Fibroblast of skin of left biceps (primary cell): Measurements from ENCODE around the gene CREB3L2.
"Not testable (repeated sequence)": the region's sequence is repeated elsewhere in the genome, so short reads cannot be mapped to it uniquely, and the experiment has no call there.

Experiments
- DNase-seq, 2 experiments: peaks; one replicate each; pipeline ENCODE4 v3.0.0-alpha.2; 2013; ENCODE audit warnings: low read depth in 2 of 2

CREB3L2 gene

DNA sequence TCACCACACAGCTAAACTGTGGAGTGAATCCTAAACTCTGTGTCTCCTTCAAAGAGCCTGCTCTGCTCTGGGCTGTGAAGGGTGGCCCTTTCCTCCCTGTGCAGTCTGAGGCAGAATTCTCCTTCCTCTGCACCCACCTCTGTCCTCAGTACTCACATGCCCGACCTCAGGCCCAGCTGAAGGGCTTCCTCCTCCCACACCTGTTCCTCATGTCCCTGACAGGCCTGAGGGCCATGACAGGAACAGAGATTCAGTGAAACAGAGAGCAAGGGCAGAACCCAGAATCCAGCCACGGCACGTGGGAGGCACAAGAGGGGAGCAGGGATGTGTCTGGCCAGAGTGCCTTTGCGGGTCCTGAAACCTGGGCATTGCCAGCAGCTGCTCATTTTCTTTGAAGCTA is 13.9 kb downstream of the CREB3L2 start:
- no peak for DNase-seq

DNA sequence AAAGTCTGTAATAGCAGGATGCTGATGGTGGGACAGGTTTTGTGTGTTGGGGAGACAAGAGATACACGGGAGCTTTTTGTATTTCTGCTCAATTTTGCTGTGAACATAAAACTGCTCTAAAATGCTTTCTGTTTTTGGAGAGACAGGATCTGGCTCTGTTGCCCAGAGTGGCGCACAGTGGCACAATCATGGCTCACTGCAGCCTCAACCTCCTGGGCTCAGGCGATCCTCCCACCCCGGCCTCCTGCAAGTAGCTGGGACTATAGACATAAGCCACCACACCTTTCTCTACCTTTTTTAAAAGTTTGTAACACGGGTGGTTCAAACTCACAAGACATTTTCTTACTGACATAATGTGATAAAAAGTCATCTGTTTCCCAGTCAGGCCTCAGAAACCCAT is 14.3 kb downstream of the CREB3L2 start:
- no peak for DNase-seq

DNA sequence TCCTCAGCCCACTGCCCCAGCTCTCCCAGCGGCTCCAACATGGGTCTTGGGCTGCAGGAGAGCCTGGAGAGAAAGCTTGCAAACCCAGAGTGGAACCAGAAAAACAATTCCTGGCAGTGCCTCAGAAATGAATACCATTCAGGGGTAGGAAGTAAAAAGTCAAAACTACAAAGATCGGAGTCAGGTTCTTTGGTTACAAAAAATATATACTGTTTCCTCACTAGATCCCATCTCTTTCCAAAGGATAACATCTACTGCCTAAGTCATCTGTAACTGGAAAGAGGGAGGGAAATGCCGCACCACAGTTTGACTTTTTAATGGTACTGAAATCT is 14.9 kb downstream of the CREB3L2 start:
- no peak for DNase-seq

DNA sequence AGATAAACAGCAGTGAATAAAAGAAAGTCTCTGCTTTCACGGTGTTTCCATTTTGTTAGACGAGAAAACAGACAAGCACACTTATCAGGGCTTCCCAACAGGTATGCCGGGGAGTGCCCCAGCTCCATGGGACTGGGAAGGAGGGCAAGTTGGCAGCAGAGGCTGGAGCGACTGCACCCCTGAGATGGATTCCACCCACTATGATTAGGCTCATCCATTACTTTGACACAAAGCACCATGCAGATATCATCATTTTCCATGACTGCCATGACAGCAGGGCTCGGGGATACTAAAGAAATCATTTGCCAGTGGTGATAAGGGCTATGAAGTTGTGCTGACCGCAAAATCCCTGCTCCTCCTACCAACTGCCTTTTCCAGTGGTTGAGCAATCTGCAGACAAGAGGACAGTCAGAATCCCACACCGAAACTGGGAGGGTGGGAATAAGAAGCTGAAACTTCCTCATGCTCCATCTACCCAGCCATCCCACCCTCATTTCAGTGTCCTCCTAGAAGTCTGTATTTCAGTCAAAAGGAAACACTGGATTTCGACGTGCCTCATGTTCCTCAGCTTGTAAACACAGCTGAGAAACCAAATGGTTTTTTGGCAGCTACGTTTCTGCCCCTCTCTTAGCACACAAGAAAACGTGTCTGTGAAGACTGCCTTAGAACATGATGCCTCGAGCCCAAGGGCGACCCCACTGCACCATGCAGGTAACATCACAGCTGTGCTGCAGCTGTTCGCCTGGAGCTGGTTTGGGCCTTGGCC is 15.5 kb downstream of the CREB3L2 start:
- no peak for DNase-seq

DNA sequence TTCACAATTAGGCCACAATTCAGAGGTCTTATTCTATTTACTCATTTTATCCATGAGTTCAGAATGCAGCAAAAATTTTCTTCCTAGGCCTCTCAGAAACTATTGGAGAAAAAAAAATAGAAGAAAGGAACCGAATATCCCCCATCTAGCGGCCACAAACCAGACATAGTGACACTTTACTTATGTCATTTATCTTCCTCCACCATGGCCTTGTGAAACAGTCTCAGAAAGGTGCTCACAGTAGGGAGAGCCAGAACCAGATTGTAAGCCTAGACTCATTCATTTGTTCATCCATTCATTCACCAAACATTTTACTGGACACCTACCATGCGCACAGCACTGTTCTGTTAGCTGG is 16.0 kb downstream of the CREB3L2 start:
- no peak for DNase-seq

DNA sequence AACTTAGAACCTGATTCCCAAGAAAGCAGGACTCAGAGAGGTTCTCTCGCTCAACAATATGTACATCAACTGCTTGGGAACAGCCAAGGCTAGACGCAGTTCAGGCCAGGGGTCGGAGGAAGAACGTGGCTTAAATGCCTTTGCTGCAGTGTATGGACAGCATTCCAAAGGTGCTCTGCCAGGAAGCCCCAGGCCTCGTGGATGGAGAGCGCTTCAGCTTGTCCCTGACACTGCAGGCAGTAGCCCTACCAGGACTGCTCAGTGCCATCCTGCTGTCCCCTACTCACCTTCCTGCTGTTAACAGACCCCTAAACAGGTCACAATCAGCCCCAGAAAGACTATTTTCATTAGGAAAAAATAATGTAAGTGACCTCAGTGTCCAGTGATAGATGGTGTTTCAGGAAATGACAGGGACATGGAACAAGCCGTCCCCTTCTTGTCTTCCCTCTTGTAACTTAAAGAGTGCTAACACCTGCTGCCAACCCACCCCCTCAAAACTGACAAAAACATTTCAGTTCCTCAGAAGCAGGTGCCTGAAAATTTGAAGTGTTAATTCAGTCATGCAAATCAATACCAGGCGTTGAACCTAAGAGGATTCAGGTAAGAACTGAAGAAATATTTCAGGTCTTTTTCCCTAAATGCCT is 16.5 kb downstream of the CREB3L2 start:
- no peak for DNase-seq

DNA sequence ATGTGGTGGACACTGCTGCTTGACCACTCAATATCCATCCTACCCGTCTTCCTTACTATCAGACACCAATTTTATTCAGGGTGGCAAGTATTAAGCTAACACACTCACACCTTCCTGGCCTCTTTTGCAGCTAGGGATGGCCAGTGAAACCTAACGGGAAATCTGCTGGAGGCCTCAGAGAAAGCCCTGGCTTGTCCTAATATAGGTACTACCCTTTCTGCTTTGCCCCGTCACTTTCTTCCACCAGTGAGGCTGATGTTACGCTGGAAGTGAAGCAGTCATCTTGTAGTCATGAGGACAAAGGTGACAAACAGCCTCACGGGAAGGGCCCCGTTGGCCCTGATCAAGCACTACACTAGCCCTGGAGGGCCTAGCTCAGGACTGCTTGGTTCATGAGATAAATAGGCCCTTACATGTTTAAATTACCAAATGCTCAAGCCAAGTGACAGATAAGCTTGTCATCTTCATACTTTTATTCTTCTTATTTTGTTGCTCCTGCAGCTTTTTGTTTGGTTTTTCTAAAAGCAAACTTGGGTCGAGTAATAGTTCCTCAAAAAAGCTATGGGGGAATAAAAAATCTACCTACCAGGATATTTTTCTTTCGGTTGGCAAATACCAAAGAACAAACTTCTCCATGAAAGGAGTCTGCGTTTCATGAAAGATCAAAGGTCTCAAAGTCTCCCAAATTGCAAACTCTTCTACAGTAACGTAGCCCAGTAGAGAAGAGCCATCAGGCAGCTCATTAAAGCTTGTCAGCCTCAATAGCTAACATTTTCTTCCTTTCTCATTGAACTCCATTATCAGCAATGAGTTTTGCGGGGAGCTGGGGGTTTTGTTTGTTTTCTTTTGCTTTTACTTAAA is 17.5 kb downstream of the CREB3L2 start:
- DNase-seq = no peak

DNA sequence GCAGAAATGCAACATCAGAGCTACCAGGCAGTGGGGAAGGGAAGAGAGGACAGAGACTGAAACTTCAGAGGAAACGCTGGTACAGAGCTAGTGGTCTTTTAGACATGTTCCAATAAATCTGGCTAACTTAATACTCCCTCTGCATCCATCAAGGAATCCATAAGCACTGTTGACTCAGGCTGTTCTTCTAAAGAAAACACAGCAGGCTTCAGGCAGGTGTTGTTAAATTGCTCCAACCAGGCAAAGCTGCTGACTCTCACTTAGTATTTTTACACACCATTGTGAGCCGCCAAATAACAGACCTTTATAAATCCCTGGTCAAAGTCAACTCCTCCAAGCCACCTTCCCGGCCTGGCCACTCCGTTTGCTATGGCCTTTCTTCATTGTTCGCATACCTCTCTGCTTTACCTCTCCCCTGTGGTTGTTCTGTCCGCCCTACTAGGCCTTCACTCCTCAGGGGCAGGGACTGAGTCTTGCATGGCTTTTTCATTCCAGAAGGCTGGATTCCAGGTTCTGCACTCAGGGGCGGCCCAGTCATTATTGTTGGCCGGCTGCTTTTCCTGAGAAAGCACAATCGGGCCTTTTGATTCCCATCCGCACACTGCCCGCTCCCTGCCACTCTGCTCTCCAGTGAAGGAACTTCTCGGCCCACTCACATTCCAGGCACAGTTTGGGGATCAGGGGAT is 18.4 kb downstream of the CREB3L2 start:
- DNase-seq = no peak

DNA sequence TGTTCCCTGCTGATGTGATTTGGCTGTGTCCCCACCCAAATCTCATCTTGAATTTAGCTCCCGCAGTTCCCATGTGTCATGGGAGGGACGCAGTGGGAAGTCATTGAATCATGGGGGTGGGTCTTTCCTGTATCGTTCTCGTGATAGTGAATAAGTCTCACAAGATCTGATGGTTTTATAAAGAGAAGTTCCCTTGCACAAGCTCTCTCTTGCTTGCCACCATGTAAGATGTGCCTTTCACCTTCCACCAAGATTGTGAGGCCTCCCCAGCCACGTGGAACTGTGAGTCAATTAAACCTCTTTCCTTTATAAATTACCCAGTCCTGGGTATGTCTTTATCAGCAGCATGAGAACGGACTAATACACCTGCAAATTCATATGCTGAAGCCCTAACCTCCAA is 19.5 kb downstream of the CREB3L2 start:
- not testable (repeated sequence) for DNase-seq

DNA sequence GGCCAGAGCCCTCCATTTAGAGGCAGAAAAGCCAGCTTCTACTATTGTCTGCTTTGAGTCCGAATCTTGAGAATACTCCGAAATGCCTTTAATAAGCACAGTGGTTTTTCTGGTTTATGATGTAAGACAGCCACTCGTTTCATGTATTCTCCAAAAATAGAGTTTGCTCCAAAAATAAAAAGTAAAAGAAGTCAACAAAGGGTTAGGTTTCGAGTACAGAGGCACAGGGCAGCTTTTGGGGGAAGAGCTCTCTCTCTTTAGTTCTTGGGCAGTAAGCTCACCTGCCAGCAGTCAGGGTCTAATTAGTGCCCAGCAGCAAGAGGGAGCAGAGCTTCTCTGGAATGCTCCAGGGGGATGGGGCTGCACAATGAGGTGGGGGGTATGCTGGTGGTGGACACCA is 20.2 kb downstream of the CREB3L2 start:
- no peak for DNase-seq

DNA sequence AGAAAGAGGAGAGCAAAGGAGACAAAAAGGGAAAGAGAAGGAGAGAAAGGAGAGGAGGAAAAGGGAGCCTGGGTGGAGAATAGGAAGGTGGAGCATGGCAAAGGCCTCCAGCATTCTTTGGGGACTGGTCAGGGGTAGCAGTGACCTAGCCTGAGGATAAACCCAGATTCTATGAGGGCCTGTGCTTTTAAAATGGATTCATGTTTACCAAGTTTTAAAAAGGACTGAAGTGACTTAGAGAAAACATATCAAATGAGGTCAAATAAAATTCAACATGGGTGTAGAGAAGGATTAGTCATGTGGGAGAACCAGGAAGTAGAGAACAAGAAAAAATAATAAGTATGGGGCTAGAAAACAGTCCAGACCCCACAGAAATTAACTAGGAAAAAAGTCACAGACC is 20.7 kb downstream of the CREB3L2 start:
- no peak for DNase-seq

DNA sequence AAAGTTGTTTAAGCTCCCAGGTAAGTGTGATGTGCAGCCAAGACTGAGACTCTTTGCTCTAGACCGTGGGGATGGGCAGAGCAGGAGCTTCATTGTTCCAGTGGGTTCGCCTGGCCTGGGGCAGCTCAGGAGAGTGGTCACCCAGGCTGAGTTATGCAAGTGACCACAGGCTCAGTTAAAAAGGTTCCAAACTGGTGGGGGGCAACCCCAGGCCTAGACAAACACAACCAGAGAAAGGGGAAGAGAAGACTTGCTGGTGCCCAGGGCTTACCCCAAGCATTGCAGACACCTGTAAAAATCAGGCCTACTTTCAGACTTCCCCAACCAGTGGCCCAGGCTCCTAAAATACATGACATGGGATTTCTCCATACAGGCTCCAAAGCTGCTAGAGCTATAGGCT is 21.6 kb downstream of the CREB3L2 start:
- DNase-seq = no peak

DNA sequence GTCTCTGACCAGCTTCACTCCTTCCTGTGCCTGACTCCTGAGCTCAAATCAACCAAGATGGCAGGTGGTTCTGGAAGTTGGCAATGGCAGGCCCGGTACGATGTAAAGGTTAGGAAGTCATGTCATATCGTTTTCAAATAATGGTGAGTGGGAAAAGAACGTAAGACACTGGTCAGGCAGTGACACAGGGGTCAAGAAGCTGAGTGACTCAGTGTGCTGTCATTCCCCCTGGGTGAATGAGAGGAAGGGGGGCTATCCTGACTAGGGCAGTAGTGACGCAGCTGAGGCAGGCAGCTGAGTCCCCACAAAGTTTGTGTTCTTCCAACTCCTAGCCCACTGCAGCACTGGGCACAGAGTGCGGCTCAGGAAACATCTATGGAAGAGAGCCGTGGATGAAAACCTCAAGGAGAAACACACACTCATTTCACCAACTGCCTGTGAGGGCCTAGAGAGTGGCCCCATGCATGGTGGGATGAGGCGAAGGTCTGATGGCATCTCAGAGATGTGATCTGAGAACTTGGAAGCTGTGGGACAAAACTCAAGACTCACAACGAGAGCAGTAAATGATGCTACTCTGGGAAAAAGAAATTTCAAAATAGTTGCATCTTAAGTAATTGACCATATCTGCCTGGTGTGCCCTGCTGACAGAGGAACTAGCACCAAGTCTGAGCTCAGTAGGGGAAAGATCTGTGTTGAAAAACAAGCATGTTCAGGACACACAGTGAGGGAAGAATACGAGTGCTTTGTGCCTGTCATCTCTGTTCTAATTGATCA is 23.2 kb downstream of the CREB3L2 start:
- no peak for DNase-seq

DNA sequence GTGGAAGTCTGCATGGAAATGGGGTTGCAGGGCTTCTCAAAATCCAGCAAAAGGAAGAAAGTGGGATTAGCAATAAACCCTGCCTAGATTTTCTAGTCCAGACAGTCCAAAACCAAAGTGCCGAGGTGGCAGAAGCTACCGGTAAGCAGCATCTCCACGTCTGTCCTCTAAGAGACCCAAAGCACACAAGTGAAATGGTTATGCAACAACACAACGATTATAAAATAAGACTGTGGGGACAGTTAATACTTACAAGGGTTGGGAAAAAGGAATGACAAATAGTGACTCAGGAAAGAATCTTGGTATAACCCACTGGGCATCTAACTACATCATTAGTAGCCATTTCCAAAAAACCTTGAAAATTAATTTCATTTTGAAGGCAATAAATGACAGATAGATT is 24.7 kb downstream of the CREB3L2 start:
- no peak for DNase-seq

DNA sequence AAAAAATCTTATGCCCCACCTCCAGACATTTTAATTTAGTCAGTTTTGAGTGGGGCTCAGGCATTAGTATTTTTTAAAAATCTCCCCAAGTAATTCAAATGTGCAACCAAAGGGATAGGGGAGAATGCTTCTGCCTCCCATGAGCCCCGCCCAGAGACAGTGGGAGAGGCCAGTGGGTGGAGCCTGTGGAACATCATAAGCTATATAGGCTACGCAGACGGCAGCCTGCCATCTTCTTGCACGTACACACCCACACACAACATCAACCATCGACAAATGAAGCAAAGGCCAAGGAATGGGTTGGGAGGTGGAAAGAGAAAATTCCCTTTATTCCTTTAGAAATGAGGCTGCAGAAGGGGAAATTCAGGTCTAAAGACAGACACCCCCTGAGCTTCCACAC is 25.2 kb downstream of the CREB3L2 start:
- no peak for DNase-seq

DNA sequence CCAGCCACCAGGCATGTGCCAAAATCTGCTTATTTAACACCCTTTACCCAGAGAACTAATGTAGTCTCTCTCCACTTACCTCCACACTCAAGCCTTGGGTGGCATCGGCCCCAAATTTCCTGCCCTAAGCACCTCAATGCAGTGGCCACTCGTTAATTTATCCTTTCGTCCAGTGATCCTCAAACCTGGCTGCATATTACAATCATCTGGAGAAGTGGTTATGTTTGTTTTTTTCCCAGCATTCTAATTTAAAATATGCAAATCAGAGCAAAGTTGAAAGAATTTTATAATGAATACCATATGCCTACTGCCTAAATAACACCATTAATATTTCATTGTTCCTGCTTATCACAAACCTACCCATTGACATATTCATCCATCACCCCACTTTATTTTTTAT is 25.7 kb downstream of the CREB3L2 start:
- no peak for DNase-seq

DNA sequence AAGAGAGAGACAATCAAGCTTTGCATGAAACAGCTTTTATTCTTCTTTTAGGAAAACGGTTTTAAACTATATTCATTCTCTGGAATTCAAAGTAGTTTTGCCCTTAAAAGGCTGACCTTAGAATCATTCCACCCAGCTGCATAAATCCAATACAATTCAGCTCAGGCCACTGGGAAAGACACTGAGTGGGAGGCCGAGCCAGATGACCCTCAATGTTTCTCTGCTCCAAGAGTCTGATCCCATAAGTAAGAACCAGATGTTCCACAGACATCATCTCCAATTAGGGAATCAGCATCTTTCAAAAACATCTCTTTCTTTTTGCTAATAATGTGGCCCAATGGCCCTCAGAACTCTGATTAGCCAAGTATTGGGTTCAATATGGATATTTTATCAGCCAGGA is 26.1 kb downstream of the CREB3L2 start:
- DNase-seq = no peak

DNA sequence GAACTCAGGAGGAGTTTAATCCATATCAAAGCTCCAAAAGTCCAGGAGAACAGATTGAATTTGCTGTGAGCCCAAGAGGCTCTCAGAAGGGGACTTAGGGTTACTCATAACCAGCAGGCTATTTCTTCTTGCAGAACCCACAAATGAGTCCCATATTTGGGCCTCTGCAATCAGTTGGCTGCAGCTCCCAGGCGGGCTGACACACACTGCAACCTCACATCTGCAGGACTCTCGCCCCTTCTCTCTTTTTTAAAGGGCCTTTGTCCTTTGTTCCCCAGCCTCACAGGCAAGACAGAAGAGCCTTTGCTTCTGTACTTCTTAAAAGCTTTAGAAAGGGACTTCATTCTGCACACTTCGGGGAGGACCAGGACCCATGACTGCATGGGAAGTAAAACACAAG is 26.7 kb downstream of the CREB3L2 start:
- DNase-seq = no peak

DNA sequence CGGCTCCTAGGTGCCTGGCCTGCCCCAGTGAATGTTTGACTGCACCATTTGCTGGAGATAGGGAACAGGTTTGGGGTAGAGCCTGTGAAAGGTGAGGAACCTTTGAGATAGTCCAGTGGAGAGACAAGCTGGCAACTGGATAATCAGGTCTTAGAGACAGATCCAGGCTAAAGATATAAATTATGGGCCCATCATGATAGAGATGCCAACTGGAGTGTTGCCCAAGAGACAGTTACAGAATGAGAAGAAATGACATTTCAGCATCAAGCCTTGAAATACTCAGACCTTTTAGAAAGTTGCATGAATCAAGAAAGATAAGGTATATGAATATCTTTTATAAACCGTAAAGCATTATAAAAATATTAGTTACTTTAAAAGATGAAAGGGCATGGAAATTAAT is 27.1 kb downstream of the CREB3L2 start:
- no peak for DNase-seq

DNA sequence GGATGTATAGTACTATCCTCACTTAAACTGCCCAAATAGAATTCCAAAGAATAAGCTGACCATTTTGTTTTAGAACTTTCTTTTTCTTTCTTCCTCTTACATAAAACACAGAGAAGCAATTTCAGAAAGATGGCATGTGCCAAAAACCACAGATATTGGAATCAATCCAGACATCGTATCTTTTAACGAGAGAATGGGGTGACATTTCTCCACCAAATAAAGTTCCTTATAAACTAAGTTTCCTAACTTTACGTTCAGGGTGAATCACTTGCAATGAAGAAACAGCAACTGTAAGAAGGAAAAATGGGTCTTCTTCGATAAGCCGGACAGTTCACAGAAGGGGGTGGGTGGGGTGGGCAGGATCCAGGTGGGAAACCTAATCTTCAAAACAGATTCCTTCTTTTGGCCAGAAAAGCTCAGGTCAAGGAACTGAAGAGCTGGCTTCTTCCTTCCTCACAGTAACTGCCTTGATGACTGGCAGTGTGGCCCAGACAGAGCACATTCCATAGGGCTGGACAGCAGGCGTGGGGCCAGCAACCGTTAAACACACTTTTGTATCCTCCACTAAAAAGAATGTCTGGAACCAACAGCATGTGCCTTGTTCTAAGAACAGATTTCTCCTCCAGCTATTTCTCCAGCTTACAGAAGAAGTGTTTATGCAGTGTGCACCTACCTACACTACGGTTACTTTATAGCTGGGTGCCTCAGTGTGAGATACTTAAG is 31.5 kb downstream of the CREB3L2 start:
- no peak for DNase-seq

DNA sequence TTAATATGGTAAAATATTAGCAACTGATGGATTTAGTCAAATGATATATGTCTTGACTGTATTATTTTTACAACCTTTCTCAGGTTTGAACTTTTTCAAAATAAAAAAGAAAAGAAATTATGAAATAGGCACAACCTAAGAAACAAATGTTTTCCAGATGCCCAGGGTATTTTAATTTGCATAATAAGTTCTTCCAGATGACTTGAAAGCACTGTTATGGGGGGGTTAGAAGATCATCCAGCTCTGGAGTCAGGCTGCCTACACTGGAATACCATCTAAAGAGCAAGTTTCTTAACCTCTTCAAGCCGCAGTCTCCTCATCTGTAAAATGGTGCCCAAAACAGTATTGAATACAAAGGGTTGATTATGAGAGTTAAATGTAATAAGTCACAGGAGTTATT is 32.1 kb downstream of the CREB3L2 start:
- no peak for DNase-seq
